GM18858 (cell line): ENCODE data around the gene AUTS2.

Experiments
- ATAC-seq: cut with Tn5 transposase; IDR thresholded peaks from one replicate; pipeline ENCODE4 v1.9.1; 2021; ENCODE audit not compliant: unreplicated experiment

AUTS2 gene

DNA sequence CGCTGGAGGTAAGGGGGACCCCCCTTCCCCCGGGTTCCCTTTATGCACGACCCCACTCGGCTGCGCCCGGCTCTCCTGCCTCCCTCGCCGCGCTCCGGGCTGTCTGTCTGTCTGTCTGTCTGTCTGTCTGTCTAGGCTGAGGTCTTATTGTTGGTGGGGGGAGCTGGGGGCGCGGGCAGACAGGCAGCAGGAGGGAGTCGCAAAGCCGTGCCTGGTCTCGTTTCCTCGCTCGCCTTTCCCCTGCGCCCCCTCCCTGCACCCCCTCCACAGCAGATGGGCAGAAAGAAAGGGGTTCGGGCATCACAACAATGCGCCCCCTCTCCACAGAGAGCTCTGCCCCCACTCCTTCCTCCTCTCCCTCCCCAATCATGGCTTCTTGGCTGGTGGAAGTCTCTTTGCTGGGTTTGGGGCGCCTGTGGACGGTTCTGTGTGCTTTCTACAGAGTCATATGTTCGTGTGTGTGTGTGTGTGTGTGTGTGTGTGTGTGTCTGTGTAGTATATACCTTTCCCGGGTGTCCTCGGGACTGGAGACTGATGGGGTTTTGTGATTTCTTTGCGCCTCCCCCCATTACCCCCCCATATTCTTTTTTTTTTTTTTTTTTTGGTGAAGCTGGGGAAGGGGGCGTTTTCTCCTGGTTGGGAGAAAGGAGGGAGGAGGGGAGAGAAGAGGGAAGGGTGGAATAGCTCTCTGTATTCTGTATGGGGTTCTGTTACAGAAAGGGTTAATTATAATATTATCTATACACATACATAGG, 1.9 kb downstream of the AUTS2 start:
- no peak for ATAC-seq

GRCh38 chr7:69600710-69601519, 2.6 kb downstream of the AUTS2 start:
- no peak for ATAC-seq

DNA sequence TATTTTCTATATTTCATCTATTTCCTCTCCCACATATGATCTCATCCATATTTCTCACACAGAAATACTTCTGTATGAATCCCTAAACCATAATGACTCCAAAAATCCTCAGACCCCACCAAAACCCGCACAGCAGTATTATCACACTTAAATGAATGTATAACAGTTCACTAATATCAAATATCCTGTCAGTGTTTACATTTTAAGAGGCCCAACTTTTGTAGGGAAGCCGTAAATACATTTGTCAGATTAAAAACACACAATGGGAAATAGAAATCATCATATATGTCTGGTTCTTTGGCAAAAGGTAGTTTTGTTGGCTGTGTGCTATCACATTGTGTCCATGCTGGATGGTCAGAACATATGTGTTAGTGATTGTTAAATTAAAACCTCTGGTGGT, 4.2 kb downstream of the AUTS2 start:
- ATAC-seq, result no peak

- peak; percentile 40 for ATAC-seq
These were observed 5.1 kb downstream of the AUTS2 start for GRCh38 chr7:69603351-69603750.

GRCh38 chr7:69603937-69604494, 5.7 kb downstream of the AUTS2 start:
- peak; percentile 78 for ATAC-seq

DNA sequence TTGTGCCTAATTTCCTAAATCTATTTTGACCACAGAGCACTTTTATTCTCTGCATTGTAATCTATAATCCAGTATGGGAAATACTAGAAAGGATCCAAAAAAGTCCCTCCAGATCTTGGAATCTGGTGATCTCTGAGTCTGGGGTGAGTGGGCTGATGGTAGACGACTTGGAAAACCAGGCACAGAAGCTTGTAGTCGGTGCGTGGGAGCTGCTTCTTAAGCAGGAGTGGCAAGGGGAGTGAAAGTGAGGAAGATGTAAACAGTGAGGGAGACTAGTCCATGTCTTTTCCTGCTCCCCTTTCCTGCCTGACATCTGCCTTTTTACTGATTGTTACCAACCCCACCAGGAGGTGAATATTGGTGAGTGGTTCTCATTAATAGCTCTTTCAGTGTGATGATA, 6.8 kb downstream of the AUTS2 start:
- ATAC-seq, result no peak

DNA sequence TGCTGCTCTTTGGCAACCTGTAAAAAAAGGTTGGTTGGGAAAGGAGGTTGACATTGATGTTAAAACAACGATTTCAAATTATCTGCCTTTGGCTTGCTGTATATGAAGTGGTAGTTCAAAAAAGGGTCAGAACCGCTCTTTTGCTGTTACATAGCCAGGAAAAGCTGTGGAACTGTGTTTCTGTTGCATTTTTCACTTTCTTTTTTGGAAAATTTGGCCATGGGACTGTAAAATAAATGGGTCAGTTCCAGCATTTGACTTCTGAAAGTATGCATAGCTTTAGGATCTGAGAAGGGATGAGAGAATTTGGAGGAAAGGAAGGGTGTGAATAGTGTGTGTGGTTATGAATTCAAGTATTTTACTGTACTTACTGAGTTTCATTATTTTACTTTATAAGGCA, 7.3 kb downstream of the AUTS2 start:
- ATAC-seq, result no peak

DNA sequence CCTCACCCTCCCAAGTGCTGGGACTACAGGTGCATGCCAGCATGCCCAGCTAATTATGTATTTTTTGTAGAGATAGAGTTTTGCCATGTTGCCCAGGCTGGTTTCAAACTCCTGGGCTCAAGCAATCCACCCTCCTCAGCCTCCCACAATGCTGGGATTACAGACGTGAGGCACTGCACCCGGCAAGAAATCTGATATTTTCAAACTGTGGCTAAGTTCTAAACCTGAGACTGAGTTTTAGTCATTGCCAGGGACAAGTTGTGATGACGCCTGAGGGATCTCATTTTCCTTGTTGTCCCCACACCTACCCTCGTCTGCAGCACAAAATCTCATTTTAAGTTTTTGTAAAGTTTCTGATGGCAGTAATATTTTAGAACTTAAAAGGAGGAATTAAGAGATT, 9.8 kb downstream of the AUTS2 start:
- no peak for ATAC-seq

- ATAC-seq, result no peak
These were observed 10.6 kb downstream of the AUTS2 start for GRCh38 chr7:69608878-69609277.

- no peak for ATAC-seq
These were observed 11.5 kb downstream of the AUTS2 start for GRCh38 chr7:69609541-69610373.

DNA sequence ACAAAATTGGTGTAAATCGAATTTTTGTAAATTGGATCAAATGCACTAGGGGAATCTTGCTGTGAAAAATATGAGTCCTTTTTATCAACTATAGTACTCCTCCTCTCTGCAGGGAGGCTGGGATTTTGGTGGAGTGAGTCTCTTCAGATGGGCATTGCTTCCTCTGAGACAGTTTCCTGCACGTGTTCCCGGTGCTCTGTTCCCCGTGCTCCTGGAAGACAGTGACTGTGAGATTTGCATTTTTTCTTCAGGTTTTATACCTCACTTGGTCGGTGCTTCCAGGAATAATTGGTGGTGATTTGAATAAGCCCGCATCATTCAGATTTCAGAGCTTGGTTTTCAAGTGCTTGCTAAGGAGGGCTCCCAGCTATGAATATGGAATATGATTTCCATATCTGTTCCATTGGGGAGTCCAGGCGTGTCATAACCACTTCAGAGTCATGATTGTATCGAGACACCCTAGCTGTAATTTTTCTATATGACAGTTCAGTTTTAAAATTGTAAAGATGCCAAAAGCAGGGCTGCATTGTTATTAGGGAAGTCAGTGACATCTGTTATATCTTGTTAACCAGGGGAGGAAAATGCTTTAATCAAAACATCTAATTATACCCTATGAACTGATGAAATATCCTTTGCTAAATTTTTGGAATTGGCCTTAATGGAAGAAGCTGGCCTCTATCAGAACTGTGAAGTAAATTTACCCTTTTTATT, 12.3 kb downstream of the AUTS2 start:
- no peak for ATAC-seq

DNA sequence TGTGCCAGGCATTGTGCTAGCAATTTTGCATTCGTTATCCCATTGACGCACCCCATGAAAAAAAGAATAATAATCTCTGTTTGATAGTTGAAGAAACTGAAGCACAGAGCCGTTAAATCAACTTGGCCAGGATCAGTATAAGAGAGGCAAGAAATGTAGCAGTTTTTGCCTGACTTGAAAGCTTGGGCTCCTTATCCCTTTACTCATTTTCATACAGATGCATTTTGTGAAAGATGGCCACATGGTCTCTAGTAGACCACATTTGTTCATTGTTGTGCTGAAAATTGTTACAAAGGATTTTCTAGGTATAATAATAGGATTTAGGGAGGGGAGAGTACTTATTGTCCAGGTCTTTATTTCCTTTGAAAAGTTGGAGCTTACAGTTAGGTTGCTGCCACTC, 14.7 kb downstream of the AUTS2 start:
- ATAC-seq, result no peak

- no peak for ATAC-seq
These were observed 15.6 kb downstream of the AUTS2 start for GRCh38 chr7:69613846-69614245.

GRCh38 chr7:69615685-69616084, 17.4 kb downstream of the AUTS2 start:
- no peak for ATAC-seq

GRCh38 chr7:69617364-69617763, 19.1 kb downstream of the AUTS2 start:
- ATAC-seq, result no peak

DNA sequence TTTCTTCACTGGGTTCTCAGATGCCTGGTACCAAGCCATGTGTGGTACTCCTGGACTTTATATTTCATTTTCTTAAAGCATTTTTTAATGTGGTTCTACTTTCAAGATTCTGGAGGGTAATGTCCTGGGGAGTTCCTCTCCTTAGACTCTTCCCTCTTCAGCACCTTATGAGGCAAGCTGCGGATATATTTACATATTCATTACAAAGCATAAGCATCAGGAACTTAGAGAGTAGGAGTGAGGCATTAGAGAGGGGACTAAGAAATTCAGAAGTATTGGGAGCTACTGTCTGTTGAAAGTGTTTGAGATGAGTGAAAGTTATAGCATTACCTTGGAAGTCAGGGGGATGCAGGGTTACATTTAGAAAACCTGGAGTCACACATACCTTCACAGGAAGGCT, 20.8 kb downstream of the AUTS2 start:
- no peak for ATAC-seq

GRCh38 chr7:69619635-69620034, 21.4 kb downstream of the AUTS2 start:
- no peak for ATAC-seq

DNA sequence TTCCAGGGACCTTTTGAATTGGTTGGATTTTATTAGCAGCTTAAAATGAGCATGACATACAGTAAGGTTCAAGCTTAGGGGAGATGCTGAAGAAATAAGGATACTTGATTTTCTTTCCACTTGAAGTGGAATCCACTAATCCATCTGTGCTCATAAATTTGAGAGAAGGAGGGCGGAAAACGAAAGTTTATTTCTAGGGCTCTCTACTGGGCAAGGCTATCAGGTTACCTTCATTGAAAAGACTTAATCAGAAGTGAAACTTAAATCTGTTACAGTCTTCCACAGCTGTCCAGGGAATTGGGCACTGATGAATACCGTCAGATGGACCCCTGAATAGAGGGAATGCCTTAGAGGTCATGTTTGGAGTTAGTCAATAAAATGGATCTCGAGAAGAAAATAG, 21.8 kb downstream of the AUTS2 start:
- ATAC-seq, result no peak

- ATAC-seq, result no peak
These were observed 22.4 kb downstream of the AUTS2 start for GRCh38 chr7:69620650-69621049.

DNA sequence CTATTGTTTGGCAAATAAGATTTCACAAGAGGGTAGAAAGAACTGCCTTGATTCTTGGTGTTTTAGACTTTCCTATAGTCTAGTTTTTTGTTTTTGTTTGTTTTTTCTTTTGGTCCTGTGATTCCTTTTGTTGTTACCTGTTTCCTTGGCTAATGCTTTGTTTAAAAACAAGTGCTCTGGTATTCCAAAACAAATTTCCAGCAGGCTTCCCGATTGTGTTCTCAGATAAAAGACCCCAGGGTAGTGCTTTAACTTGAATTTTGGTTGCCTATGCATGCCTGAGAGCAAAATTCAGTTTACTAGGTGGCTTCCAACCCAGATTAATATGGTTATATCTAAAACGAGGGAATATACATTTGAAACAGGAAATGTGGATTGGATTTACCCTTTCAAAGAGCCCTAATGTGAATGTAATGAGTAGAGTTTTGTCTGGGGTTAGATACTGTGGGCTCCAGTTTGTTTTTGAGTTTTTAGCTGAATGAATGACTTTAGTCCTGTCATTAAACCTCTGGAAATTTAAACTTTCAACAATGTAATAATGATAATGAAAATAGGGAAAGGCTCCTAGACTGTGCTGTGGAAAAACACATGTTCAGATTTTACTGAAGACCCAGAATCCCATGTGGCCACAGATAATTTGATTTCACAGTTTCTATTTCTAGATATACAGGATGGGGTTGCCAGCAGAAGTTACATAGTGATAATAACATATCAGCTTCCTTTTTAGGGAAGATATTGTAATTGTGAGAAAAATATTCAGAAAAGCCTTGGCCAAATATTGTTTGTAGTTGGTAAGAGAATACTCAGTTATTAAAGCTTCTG, 23.9 kb downstream of the AUTS2 start:
- no peak for ATAC-seq
